Activated gamma-delta T cell treated with Interleukin-2 at 50 U/mL for 16 hours (primary cell): ENCODE measurements around the gene PKN2.

Experiments used
- DNase-seq: peaks from one replicate; pipeline ENCODE4 v3.0.0-alpha.2; 2020

Gene PKN2

DNA sequence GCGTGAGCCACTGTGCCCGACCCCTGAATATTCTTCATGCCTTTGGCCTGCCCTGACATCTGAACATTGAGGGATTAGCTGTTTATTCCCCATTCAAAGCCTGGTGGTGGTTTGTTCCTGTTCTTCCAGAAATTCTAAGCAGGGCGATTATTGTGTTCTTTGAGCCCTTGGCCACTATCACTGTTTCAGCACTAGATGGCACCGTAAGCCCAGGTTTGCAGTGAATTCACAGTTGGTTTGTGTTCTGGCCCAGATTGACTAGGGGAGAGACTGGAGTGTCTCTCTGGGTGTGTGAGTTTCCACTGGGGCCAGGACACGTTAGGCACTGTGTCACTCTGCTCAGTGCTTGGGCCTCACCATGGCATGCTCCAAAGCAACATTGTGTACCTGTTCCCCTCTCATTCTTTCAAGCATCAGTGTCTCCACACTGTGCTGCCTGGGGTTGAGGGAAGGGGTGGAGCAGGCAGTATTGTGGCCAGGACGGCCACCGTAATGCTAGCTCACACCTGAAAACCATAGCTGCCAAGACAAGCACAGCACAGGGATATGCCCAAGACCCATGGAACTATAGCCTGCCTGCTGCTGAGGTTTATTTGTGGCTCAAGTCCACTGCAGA lies 52.7 kb downstream of the PKN2 start:
- no peak for DNase-seq

DNA sequence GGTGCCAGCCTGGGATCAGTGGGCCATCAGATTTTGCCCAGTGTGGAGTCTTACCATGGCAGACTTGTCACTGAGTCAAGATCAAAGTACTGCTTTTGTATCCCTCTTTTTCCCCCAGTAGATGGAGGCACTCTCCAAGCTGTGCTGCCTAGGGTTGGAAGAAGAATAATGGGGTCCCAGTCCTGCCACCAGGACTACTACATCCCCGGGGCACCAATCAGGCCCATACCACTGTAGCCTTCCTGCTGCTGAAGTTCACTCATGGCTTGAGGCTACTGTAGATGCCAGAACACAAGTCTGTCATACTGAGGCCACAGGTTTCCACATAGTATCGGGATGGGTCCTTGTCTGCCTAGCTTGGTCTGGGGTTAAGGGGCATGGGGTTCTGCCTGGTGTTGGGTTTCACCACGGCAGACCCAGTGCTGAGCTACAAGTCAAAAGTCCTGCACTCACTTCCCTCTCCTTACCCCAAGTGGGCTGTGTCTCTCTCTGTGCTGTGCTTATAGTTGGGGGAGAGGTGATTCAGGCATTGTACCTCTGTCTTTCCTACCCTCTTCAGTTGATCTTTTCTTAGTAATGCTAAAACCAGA lies 53.4 kb downstream of the PKN2 start:
- DNase-seq, result no peak

DNA sequence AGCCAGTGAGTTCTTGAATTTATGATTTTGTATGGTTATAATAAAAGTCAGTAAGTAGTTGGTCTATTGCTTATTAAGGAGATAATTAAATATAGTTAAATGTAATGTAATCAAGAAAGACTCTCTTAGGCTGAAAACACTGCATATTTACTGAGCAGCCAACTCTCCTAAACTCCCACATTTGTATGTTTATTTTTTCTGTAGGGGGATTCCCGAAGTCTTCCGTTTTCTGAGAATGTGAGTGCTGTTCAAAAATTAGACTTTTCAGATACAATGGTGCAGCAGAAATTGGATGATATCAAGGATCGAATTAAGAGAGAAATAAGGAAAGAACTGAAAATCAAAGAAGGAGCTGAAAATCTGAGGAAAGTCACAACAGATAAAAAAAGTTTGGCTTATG lies 56.7 kb downstream of the PKN2 start:
- DNase-seq, result no peak

DNA sequence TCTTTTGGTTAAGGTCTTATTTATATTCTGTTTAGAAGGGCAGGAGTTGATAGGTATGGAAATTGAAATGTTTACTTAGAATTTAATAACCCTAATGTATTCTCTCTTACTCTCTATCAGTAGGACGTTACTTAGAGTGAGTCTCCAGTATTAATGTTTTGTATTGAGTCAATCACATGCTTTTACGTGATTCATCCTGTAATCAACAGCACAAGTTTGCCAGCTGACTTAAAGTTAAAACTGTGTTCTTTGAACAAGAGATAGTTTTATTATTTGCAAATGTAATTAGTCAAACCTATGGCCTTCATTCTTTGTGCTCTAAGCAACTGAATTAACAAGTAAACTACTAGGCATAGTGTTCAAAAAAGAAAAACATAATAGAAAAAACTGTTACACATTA lies 57.3 kb downstream of the PKN2 start:
- DNase-seq, result no peak

DNA sequence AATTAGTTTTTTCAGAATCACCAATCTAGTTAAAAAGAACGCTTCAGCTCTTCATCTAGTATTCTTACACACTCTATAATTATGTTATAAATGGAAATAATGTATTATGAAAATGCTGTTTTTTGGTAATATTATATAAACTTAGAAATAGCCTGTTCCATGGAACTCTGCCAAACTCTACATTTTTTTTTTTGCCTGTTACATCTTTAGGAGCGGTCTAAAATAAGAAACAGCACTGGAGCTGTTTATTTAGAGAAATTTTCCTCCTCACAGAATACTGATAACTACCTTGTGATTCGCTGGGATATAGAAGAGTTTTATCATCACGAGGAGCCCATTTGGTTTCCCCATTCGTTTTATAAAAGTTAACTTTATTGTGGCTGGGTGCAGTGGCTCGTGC lies 58.5 kb downstream of the PKN2 start:
- no peak for DNase-seq

DNA sequence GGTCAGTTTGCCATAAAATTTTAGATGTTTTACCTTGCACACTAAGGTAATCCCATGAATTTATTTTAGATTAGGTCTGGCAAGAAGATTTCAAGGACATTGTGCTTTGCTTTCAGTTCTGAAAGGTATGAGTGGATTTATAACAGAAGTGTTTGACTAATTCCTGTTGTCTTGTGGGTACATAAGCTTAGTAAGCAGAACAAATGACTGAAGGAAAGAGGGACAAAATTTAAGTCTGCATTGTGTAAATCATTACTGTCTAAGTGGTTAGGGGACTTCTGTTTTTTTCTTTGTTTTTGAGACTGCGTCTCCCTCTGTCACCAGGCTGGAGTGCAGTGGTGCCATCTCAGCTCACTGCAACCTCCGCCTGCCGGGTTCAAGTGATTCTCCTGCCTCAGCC lies 60.1 kb downstream of the PKN2 start:
- no peak for DNase-seq

DNA sequence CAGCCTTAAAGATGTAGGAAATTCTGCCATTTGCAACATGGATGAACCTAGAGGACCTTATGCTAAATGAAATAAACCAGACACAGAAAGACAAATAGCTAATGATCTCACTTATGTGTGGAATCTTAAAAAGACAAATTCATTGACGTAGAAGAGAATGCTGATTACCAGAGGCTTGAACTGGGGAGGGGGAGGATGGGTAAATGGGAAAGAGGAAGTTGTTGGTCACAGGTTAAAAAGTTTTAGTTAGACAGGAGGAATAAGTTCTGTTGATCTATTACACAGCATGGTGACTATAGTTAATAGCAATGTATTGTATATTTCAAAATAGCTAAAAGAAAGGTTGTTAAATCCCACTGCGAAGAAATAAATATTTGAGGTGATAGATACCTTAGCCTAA lies 62.8 kb downstream of the PKN2 start:
- no peak for DNase-seq

DNA sequence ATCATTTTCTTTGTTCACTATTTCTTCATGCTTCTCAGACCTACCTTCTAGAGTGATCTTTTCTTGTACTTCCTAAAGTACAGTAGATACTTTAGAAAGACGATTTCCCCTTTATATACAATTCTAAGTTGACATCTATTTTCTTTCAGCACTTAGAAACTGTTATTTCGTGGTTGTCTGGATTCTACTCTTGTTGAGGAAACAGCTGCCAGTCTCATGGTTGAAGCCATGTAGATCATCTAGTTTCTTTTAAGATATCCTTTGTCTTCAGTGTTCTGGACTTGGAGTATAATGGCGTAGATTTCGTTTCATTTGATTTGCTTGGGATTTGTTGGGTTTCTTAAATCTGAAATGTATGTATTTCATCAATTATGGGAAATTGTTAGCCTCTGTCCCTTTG lies 67.6 kb downstream of the PKN2 start:
- DNase-seq, result no peak

DNA sequence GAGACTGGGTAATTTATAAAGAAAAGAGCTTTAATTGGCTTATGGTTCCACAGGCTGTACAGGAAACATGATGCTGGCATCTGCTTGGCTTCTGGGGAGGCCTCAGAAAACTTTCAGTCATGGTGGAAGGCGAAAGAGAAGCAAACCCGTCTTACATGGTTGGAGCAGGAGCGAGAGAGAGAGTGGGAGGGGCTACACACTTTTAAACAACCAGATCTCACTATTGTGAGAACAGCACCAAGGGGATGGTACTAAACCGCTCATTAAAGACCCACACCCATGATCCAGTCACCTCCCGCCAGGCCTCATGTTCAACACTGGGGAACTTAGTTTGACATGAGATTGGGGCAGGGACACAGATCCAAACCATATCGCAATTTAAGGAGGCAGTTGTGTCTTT lies 69.4 kb downstream of the PKN2 start:
- DNase-seq, result no peak

DNA sequence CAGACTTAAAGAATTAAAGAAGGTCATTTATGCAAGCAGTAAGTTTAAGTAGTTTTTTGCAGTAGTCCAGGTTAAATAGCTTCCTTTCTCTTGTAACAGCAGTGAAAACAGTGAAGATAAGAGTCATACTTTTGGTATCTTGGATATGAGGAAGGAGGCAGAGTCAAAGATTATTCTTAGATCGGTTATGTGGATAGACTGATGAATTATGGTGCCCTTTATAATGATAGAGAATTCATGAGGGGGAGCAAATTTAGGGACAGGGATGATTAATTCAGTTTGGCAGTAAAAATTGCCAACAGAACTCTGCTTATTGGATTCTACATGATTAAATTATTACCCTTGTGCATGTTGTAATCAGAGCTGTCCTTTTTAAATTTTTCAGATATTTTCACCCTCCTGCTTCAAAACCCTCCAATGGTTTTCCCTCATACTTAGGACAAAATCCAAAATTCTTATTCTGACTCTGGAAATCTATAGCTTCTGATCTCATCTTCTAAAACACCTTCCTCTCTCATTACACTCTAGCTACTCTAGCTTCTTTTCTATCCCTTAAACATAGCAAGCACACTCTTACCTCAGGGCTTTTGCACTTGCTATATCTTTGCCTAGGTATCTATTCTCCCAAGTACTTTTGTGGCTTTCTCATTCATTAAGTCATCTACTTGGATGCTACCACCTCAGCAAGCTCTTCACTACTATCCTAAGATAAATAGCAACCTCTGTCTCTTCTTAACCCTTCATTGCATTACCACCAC lies 79.8 kb downstream of the PKN2 start:
- DNase-seq, result no peak

DNA sequence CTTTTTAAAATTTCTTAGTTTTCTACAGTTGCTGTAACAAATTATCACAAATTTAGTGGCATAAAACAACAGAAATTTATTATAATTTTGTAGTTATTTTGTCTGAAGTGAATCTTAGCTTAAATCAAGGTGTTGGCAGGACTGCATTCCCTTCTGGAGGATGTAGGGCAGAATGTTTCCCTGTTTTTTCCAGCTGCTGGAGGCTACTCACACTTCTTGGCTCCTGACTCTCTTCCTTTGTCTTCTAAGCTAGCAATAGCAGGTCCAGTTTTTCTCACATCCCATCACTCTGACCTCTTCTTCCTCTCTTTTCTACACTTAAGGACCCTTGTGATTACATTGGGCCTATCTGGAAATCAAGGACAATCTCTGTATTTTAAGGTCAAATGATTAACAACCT lies 84.1 kb downstream of the PKN2 start:
- DNase-seq, result no peak

DNA sequence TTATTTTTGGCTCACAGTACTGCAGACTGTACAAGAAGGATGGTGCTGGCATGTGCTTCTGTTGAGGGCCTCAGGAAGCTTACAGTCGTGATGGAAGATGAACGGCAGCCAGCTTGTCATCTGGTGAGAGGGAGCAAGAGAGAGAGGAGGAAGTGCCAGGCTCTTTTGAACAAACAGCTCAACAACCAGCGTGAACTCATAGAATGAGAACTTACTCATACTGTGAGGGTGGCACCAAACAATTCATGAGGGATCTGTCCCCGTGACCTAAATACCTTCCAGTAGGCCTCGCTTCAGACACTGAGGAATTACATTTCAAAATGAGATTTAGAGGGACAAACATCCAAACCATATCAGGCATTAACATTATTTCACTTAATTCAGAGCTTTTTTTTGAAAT lies 84.7 kb downstream of the PKN2 start:
- no peak for DNase-seq

DNA sequence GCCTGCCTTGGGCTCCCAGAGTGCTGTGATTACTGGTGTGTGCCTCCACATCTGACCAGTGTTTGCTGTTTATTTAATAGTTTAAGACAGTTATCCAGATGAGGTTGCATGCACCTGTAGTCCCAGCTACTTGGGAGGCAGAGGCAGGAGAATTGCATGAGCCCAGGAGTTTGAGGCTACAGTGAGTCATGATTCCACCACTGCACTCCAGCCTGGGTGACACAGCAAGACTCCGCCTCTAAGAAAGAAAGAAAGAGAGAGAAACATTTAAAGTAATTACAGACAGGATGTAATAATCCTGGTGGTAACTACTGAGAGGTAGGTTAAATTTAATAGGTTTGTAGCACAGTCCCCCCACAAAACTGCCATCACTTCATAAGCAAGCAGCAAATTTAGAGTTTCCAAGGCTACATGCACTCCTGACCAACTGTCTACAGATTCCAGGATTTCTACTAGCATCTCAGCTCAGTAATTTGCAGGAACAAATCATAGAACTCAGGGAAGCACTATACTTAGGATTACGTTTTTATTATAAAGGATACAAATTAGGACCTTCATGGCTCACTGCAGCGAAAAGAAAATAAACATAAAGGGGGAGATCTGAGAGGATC lies 89.6 kb downstream of the PKN2 start:
- DNase-seq, result no peak

DNA sequence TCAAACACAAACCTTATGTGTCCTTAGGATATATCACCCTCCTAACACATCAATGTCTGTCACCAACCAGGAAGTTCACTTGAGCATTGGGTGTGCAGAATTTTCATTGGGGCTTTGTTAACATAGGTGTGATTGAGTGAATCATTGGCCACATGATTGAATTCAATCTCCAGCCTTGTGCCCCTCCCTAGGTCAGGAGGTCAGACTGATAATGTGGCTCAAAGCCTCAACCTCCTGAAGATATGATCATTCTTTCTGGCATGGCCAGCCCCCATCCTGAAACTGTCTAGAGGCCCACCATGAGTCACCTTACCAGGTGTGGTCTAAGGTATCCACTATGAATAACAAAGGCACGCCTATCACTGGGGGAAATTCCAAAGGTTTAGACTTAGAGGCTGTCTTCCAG lies 90.1 kb downstream of the PKN2 start:
- no peak for DNase-seq

DNA sequence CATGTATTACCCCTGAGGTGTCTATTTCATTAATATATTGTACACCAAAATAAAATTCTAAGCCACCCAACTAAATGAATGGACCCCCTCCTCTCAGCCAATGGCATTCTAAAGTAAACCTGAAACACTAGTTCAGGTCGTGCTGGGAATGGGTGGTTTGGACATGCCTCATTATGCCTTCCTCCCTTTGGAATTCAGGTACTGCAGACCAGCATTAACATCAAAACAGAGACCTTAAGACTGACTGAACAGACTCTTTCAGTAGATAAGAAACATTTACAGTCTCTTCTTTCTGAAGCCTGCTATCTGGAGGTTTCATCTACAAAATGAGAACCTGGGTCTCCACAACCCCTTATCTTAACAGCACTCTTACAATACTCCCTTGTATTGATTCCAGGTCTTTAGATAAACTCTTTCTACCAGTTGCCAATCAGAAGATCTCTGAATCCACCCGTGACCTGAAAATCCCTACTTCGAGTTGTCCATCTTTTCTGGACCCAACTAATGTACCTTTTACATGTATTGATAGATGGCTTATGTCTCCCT lies 93.6 kb downstream of the PKN2 start:
- DNase-seq, result no peak

DNA sequence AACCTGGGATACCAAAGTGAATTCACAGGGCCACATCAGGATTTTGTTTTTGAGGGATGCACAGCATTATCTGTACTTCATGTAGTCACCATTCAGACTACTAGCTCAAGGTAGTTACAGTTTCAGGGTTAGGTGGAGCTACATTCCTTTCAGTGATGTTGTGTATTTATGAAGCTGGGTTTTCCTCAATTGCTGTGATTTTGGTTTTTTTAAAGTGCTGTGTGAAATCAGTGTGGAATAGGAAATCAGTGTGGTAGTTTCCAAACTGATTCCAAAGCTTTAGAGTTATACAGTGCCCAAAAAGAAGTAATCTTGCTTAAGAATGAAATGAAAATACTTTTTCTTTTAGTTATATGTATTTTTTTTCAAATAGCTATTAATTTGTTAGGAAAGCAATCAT lies 95.8 kb downstream of the PKN2 start:
- no peak for DNase-seq

DNA sequence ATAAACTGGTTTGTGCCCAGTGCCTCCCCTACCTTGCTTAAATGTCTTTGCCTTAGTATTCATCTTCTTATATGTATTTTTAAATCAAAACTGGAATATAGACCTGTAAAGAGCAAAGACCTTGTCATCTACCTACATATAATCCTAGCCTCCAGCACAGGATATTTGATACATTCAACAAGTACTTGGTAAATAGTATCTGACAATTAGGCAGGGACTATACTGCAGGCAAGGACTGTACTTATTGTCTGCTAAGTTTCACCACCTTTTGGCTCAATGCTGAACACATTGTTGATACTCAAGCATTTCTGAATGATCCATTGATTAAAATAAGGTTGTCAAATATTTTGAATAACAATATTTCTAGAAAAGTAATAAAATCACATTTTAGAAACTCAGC lies 96.4 kb downstream of the PKN2 start:
- DNase-seq, result no peak

DNA sequence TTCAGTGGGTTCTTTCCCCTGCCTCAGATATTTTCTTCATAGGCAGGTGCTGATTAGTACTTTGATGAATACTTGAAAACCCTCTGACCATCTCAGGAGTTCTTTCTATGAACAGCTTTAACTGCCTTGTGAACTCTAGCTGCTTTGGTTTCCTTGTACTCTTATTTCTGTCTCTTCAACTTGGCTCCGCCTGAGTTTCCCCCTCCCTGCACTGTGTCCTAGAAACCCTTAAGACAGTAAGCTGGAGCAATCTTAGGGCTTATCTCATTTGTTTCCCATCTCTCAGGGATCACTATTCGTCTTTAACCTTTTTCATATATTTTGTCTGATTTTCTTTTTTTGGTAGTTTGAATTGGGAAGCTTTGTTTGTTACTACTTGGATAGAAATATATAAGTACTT lies 99.1 kb downstream of the PKN2 start:
- no peak for DNase-seq

DNA sequence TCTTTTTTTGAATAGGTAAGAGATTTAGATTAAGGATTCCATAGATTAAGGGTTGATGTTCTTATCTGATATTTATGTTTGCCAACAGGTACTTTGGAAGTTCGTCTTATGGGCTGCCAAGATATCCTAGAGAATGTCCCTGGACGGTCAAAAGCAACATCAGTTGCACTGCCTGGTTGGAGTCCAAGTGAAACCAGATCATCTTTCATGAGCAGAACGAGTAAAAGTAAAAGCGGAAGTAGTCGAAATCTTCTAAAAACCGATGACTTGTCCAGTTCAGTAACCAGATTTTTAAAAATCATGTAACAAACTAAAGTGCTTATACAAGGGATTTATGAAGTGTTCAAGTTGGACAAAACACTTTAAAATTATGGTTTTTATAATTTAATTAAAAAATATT lies 100.5 kb downstream of the PKN2 start:
- DNase-seq, result no peak

DNA sequence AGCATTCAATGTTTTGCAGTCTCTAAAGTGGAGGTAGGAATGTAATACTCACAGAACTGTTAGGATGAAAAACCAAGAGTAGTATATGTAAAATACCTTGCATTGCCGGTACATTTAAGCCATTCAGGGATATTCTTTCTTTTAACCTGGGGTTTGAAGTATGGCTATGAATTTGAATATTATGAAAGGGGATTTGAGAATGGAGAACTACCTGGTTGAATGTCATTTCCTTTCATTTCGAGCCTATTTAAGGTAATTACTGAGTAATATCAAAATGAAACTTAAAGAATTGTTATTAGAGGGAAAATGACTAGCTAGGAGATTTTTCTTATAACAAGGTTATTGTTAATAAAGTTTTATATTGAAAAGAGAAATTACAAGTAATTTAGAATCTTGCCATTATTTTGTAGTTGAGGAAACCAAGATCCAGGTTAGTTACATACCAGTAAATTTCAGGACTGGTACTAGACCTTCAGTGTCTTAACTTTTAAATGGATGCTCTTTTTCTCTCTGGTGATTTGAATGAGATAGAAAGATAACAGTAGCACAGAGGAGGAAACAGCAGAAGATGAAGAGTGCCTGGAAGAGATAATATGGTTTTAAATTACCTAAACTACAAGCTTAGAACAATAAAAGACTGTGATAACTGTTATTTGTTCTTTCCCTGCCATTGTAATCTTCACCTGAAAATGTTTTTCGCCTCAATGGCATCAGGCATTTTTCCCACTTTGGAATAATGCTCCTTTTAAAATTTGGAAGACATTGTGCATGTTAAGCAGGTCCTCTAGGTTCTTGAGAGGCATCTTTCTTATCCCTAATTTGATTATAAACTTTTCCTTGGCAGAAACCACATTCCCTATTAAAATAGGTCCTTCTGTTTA lies 103.2 kb downstream of the PKN2 start:
- no peak for DNase-seq

DNA sequence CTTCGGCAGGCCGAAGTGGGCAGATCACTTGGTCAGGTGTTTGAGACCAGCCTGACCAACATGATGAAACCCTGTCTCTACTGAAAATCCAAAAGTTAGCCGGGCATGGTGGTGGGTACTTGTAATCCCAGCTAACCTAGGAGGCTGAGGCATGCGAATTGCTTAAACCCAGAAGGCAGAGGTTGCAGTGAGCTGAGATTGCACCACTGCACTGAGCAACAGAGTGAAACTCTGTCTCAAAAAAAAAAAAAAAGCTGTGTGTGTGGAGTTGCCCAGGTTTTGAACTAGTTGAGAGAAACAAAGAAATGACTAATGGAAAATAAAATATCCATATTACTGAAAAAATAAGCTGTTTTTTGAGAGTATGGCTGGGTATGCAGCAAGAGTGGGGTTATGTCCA lies 107.1 kb downstream of the PKN2 start:
- no peak for DNase-seq

DNA sequence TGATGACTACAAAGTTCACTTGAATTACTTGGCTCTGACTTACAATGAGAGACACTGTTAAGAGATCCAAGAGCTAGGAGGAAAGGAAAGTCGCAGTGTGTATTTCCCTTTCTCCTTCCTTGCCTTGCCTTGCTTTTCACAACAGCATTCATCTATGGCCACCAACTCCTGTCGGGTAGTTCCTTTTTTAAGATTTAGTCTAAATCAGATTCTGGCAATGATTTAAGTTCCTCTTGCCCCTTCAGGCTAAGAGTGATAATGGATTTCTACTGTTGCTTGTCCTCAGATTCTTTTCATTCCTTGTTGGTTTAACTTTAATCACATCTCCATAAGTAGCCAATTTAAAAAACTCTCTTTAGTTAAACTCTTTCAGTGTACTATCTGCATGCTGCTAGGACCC lies 115.4 kb downstream of the PKN2 start:
- DNase-seq, result no peak
